Measurements from ENCODE around the gene C2orf74. TPM values are rescaled to one million over a fixed set of nuclear protein-coding genes. Genes with fewer than 3 reads are reported as not detected.

Gene C2orf74
- total RNA-seq, 1 donor from 2014 or later: 7.7 TPM

DNA sequence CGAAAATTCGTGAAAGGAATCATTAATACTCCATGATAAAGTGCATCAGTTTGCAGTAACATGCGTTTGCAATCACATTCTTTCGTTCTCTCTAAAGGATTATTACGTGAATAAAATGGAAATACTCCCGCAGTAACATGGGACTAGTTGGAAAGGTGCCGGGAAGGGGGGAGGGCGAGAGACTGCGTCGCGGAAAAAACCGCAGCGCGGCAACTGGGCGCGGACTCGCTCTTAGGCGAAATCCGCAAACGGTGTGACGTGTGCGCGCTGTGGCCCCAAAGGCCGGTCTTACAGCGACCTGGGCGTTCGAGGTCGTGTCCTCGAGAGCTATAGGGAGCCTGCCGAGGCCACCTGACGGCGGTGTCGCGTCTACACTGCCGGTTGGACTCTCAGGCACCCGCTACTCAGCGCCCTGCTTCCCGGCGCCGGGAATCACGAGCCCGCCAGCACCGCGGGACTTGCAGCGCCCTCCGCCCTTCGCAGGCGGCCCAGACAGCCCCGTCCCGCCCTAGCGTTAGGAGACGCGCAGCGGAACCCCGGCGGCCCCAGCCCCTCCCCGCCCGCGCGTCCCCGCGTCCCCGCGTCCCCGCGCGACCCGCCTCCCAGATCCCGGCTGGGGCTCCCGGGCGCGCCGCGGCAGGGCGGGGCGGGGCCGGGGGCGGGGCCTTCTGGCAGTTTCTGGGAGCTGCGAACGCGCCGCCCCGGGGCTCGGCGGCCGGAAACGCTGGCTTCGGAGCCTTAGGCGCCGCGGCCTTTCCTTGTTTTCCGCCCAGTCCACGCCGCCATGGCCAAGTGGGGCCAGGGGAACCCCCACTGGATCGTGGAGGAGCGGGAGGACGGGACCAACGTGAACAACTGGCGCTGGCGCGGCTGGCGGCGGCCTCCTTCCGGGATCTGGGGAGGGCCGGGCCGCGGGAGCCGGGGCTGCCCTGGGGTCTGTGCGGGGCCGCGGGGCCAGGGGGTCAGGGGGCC lies 15.1 kb downstream of the C2orf74 start:
- peaks cover 38% of the 10 kb centered on the region for H3K36me3 Mint-ChIP-seq (ENCODE audit: low read depth)
- H3K27ac Mint-ChIP-seq: peak overlapping the region; percentile 83
- peaks cover 6% of the 10 kb centered on the region for H3K27me3 Mint-ChIP-seq (ENCODE audit: low read depth)
- peak; percentile 92 for DNase-seq (ENCODE audit: low spot score)
- no peaks in the 10 kb centered on the region for H3K9me3 Mint-ChIP-seq
- peak overlapping the region; percentile 92 for H3K4me3 Mint-ChIP-seq (ENCODE audit: low read depth)
- peaks cover 43% of the 10 kb centered on the region for H3K4me1 Mint-ChIP-seq (ENCODE audit: low read depth)
- intact Hi-C loops (cut with micrococcal nuclease): loop anchor here (1.0 to 5.0 kb wide), 9 partner anchors 32 to 677 kb away; partner anchors contain the start of genes FAM161A, PAPOLG, PEX13 and SANBR

DNA sequence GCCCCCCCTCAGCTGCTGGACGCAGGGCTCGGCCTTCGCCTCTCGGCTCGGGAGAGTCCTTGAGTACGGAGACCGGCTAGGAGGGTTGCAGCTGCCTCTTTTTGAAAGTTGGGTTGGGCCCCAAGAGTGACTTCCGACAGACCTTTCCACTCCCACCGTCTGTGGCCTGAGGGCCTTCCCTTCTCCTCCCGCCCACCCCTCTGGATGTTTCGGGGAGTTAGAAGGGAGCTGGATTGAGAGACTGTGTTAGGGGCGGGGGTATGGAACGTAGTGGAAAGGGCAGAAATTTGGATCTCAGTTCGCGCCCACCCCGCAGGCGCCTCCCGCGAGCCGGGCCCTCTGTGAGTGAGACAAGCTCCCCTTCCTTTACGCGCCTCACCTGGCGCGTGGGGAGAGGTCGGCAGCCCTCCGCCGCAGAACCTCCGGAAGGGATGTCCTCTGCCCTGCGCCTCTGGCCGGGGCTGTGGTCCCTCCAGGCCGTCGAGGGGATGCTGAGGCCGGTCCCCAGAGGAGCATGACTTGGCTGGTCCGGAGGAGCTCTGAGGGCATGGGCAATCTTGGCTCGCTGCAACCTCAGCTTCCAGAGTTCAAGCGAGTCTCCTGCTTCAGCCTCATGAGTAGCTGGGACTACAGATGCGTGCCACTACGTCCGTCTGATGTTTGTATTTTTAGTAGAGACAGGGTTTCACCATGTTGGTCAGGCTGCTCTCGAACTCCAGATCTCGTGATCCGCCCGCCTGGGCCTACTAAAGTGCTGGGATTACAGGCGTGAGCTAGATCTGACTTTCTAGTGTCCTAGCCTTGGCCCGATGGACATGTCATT lies 15.9 kb downstream of the C2orf74 start:
- DNase-seq (ENCODE audit: low spot score): peak; percentile 25
- intact Hi-C loops (cut with micrococcal nuclease): loop anchor here (1.0 to 5.0 kb wide), 9 partner anchors 33 to 676 kb away; partner anchors contain the start of genes FAM161A, PAPOLG, PEX13 and SANBR
- peak overlapping the region; percentile 92 for H3K4me3 Mint-ChIP-seq (ENCODE audit: low read depth)
- peaks cover 48% of the 10 kb centered on the region for H3K4me1 Mint-ChIP-seq (ENCODE audit: low read depth)
- peak overlapping the region; percentile 93 for H3K27ac Mint-ChIP-seq
- peaks cover 6% of the 10 kb centered on the region for H3K27me3 Mint-ChIP-seq (ENCODE audit: low read depth)
- H3K9me3 Mint-ChIP-seq: no peaks in the 10 kb centered on the region
- H3K36me3 Mint-ChIP-seq (ENCODE audit: low read depth): peaks cover 46% of the 10 kb centered on the region

DNA sequence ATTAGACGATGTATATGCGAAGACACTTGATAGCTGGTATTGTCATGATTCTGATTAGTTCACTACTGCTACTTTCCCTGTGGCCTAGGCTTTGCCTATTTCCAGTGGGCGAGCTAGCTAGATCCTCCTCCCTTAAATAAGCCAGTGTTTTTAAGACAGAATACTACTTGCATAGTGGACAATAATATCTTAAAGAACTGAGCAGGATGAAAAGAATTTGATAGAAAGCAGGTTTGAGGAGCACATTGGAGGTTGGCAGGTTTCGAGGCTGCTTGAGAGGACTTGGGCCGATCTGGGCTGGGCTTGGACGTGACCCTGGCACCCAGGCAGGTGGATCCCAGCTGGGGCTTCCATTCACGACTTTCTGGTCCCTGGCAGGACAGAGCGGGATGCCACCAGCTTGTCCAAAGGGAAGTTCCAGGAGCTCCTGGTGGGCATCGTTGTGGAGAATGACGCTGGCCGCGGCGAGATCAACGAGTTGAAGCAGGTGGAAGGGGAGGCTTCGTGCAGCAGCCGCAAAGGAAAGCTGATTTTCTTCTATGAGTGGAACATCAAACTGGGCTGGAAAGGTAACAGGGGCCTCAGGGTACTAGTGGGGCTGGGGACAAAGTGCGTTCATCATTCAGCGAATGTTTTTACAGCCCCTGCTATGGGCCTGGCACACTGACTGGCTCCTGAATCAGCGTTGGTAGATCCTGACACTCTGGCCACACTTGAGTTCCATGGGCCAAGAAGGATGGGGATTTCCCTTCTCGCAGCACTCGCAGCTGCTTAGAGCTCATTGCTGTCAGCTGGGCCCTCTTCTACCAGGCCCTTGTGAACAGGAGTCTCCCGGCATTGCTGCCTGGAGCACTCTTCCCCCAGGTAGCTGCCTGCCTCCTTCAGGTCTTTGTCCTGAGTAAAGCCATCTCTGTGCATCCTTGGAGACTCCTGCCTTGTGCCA lies 16.9 kb downstream of the C2orf74 start:
- intact Hi-C loops (cut with micrococcal nuclease): loop anchor here (5.0 kb wide), 1 partner anchor 372 kb away; no protein-coding TSS in a partner anchor
- Mint-ChIP-seq H3K4me3 (ENCODE audit: low read depth) (peak overlapping the region; percentile 92), H3K27ac (peak overlapping the region; percentile 85), H3K27me3 (ENCODE audit: low read depth) (peaks cover 6% of the 10 kb centered on the region), H3K9me3 (no peaks in the 10 kb centered on the region), H3K4me1 (ENCODE audit: low read depth) (peaks cover 53% of the 10 kb centered on the region), H3K36me3 (ENCODE audit: low read depth) (peaks cover 55% of the 10 kb centered on the region)
- no peak for DNase-seq (ENCODE audit: low spot score)

DNA sequence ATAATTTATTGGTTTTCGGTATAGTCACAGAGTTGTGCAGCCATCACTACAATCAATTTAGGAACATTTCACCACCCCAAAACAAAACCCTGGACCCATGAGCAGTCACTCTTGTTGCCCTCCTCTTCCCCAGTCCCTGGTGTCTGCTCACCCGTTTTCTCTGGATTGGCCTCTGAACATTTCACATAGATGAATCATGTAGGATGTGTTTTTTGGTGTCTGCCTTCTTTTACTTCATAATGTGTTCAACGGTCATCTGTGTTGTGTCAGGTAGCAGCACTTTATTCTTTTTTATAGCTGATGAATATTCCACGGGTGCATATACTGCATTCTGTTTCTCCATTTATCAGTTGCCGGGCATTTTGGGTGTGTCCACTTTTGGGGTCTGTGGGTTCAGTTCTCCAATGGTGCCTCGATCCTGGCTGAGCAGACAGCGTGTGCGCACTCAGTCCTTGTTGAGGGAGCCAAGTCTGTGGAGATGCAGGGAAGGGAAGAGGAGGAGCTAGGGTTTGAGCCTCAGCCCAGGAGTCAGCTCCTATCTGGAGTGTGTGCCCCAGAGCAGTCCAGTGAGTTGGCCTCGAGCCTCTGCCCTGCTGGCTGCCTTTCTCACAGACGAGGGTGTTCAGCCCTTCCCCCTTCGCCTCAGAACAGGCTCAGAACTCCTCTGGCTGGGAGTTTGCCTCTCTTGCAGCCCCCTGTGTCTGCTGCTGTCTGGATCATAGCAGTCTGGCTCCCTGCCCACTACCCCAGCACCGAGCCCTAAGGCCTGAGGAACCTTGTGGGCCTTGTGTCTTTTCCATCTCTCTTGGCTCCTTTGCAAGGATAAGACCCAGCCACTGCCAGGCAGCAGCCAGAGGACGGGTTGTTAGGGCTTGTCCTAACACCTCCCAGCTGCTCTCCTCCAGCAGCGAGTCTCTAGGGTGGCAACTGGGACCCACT lies 18.0 kb downstream of the C2orf74 start:
- peaks cover 64% of the 10 kb centered on the region for H3K36me3 Mint-ChIP-seq (ENCODE audit: low read depth)
- intact Hi-C loops (cut with micrococcal nuclease): loop anchor here (5.0 kb wide), 1 partner anchor 373 kb away; no protein-coding TSS in a partner anchor
- peak overlapping the region; percentile 30 for H3K27ac Mint-ChIP-seq
- H3K27me3 Mint-ChIP-seq (ENCODE audit: low read depth): peaks cover 3% of the 10 kb centered on the region
- peaks cover 54% of the 10 kb centered on the region for H3K4me1 Mint-ChIP-seq (ENCODE audit: low read depth)
- no peaks in the 10 kb centered on the region for H3K9me3 Mint-ChIP-seq
- no peak for DNase-seq (ENCODE audit: low spot score)
- peak overlapping the region; percentile 92 for H3K4me3 Mint-ChIP-seq (ENCODE audit: low read depth)

DNA sequence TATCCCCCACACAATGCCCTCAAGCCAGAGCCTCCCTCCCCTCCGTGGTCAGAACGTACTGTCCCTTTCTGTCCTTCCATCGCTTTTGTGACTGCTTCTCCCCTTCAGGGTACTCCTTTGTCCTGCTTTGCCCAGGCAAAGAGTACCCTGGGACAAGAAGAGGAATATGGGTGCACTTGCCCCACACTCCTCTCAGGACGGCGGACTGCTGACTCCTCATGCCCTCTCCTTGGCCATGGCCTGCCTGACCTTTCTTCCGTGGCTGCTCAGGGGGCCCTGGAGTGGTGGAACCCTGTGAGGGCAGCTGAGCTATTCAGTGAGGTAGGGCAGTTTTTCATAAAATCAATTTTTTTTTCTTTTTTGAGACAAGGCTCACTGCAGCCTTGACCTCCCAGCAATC lies 18.7 kb downstream of the C2orf74 start:
- H3K9me3 Mint-ChIP-seq: no peaks in the 10 kb centered on the region
- H3K36me3 Mint-ChIP-seq (ENCODE audit: low read depth): peaks cover 71% of the 10 kb centered on the region
- H3K4me3 Mint-ChIP-seq (ENCODE audit: low read depth): peak overlapping the region; percentile 92
- no peaks in the 10 kb centered on the region for H3K27me3 Mint-ChIP-seq (ENCODE audit: low read depth)
- intact Hi-C loops (cut with micrococcal nuclease): no loop called here
- DNase-seq (ENCODE audit: low spot score): no peak
- peaks cover 54% of the 10 kb centered on the region for H3K4me1 Mint-ChIP-seq (ENCODE audit: low read depth)
- peak overlapping the region; percentile 30 for H3K27ac Mint-ChIP-seq

DNA sequence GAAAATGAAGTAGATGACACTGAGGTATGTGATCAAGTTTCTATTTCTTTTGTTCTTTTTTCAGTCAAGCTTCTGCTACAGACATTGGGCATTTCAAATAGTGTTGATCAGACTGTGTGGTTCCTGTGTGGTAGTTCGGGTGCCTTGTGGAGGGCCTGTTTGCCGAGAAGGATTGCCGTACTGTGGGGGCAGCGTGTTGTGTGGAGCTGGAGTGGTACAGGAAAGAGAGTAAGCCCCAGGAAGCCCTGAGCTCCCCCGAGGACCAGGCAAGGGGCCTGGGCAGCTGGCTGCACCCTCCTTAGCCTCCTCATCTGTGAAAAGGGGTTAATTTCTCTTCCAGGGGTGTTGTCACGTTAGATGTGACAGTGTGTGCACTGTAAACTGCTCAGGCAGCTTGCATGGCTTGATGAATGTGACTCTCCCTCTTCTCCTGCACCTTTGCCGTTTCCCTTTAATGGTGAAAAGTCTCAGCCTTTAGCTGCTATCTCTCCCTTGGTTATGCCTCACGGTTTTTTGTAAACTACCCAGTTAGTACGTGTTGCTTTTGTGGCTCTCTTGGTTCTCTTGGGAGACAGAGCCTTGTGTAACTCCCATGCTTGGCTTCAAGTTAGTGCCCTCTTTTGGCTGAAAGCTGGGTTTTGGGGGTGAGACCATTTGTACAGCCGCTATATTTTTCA lies 19.5 kb downstream of the C2orf74 start:
- Mint-ChIP-seq H3K4me1 (ENCODE audit: low read depth) (peaks cover 49% of the 10 kb centered on the region), H3K36me3 (ENCODE audit: low read depth) (peaks cover 79% of the 10 kb centered on the region), H3K4me3 (ENCODE audit: low read depth) (no peak overlapping the region), H3K9me3 (no peaks in the 10 kb centered on the region), H3K27ac (peak overlapping the region; percentile 4), H3K27me3 (ENCODE audit: low read depth) (no peaks in the 10 kb centered on the region)
- DNase-seq (ENCODE audit: low spot score): no peak
- intact Hi-C loops (cut with micrococcal nuclease): no loop called here

DNA sequence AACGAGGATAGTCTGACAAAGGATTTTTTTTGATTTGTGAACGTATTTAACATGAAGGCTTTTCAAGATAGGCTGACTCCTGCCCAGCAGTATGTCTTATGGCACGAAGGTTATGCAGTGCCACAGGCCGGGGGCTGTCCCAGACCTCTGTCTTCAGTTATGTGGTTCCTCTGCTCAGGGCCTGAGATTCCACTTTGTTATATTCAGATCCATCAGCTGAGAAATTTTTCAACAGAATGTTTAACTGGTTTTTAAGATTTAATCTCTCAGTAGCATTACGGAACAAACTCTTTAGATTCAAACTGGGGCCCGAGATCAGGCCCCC lies 20.0 kb downstream of the C2orf74 start:
- H3K4me1 Mint-ChIP-seq (ENCODE audit: low read depth): peaks cover 46% of the 10 kb centered on the region
- H3K4me3 Mint-ChIP-seq (ENCODE audit: low read depth): no peak overlapping the region
- no peak overlapping the region for H3K27ac Mint-ChIP-seq
- H3K27me3 Mint-ChIP-seq (ENCODE audit: low read depth): no peaks in the 10 kb centered on the region
- H3K36me3 Mint-ChIP-seq (ENCODE audit: low read depth): peaks cover 84% of the 10 kb centered on the region
- DNase-seq (ENCODE audit: low spot score): no peak
- no peaks in the 10 kb centered on the region for H3K9me3 Mint-ChIP-seq
- intact Hi-C loops (cut with micrococcal nuclease): no loop called here

DNA sequence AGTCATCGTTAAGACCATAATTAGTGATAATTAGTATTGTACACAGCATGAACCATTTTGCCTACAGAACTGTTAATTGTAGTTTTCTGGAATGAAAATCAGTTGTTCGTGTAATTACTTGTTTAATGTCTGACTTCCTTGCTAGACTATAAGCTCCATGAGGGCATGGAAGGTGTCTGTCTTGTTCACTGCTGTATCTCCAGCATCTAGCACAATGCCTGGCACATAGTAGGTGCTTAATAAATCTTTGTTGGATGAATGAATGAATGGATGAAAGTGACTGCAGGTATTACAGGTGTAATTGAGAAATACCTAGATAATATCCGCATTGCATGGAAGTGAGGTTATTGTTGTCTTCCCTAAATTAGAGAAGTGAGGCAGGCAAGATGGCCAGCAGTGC lies 21.8 kb downstream of the C2orf74 start:
- no peak for DNase-seq (ENCODE audit: low spot score)
- H3K36me3 Mint-ChIP-seq (ENCODE audit: low read depth): peaks cover 96% of the 10 kb centered on the region
- H3K27me3 Mint-ChIP-seq (ENCODE audit: low read depth): no peaks in the 10 kb centered on the region
- peaks cover 40% of the 10 kb centered on the region for H3K4me1 Mint-ChIP-seq (ENCODE audit: low read depth)
- intact Hi-C loops (cut with micrococcal nuclease): no loop called here
- H3K27ac Mint-ChIP-seq: no peak overlapping the region
- H3K4me3 Mint-ChIP-seq (ENCODE audit: low read depth): no peak overlapping the region
- no peaks in the 10 kb centered on the region for H3K9me3 Mint-ChIP-seq

DNA sequence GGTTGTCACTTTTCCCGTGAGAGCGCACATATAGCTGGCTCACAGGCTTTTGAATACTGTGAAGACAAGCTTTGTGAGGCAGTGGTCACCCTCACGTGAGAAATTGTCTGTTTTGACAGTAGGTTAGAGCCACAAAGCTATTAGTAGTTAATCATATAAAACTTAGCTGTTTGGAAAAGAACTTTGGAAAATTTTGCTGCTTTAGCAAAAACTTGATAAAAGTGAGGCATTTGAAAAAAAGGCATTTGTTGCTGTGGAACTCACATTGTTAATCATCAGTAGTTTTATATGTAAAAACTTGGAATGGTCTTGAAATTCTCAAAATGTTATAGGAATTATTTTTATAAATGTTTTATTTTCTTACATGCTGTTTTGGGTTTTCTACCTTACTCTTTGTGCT lies 22.3 kb downstream of the C2orf74 start:
- DNase-seq (ENCODE audit: low spot score): no peak
- no peaks in the 10 kb centered on the region for H3K27me3 Mint-ChIP-seq (ENCODE audit: low read depth)
- no peak overlapping the region for H3K4me3 Mint-ChIP-seq (ENCODE audit: low read depth)
- H3K27ac Mint-ChIP-seq: no peak overlapping the region
- peaks cover 94% of the 10 kb centered on the region for H3K36me3 Mint-ChIP-seq (ENCODE audit: low read depth)
- peaks cover 36% of the 10 kb centered on the region for H3K4me1 Mint-ChIP-seq (ENCODE audit: low read depth)
- intact Hi-C loops (cut with micrococcal nuclease): no loop called here
- no peaks in the 10 kb centered on the region for H3K9me3 Mint-ChIP-seq

DNA sequence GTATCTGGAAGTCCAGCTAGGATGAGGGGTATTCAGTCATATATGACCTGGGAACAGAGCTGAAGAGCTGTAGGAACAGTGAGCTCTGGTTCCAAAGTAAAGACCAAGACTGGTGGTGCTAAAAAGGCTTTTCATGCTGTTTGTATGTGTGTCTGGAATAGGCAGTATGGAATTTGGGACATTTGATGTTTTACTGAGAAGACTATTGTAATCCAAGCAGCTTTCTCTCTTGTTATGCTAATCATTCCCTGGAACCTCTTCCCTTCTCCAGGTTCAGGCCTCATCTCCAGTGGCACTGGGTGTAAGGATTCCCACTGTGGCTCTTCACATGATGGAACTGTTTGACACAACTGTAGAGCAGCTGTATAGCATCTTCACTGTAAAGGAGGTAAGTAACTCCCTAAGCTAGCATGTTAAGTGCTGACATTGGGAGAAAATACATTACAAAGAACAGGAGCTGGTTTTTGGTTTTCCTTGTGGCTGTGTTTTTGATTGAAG lies 23.3 kb downstream of the C2orf74 start:
- no peak overlapping the region for H3K4me3 Mint-ChIP-seq (ENCODE audit: low read depth)
- H3K27ac Mint-ChIP-seq: no peak overlapping the region
- no peaks in the 10 kb centered on the region for H3K9me3 Mint-ChIP-seq
- peaks cover 29% of the 10 kb centered on the region for H3K4me1 Mint-ChIP-seq (ENCODE audit: low read depth)
- no peak for DNase-seq (ENCODE audit: low spot score)
- H3K36me3 Mint-ChIP-seq (ENCODE audit: low read depth): peaks cover 93% of the 10 kb centered on the region
- no peaks in the 10 kb centered on the region for H3K27me3 Mint-ChIP-seq (ENCODE audit: low read depth)
- intact Hi-C loops (cut with micrococcal nuclease): no loop called here

DNA sequence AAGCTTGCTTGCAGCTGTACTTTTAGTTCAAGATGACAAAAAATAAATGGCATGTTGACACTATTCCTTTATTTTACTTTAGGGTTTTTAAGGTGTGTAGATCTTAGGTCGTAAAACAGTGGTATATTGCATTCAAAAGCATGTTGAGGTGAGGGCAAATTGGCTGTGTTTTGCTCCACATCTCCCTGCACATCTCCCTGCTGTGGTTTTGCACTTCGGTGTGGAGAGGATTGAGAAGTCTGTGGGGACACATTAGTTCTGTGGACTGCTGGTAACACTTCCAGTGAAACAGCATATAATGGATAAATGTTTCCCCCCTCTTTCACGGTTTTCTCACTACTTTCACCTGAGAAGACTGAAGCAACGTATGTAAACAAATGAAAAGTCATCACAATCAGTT lies 25.1 kb downstream of the C2orf74 start:
- Mint-ChIP-seq H3K9me3 (no peaks in the 10 kb centered on the region), H3K36me3 (ENCODE audit: low read depth) (peaks cover 81% of the 10 kb centered on the region), H3K4me1 (ENCODE audit: low read depth) (peaks cover 19% of the 10 kb centered on the region), H3K4me3 (ENCODE audit: low read depth) (no peak overlapping the region), H3K27ac (no peak overlapping the region), H3K27me3 (ENCODE audit: low read depth) (no peaks in the 10 kb centered on the region)
- no peak for DNase-seq (ENCODE audit: low spot score)
- intact Hi-C loops (cut with micrococcal nuclease): no loop called here

Measured in activated T-helper 2 cell treated with anti-CD3 and anti-CD28 coated beads, Interferon-gamma antibody, Interleukin-2, Interleukin-4, amounts not matched to agents 10 μg/mL and 5 μg/mL and 100 μg/mL, durations not matched to agents 14 hours and 24 hours and 36 hours (primary cell).